K562 (cell line): ENCODE measurements around the gene LDLRAD1. TPM values are rescaled to one million over a fixed set of nuclear protein-coding genes. Genes with fewer than 3 reads are reported as not detected.

Source experiments
- ASH1L ChIP-seq: fragments of 450-650 bp; IDR thresholded peaks from 2 replicates; pipeline ENCODE4 v1.6.1; 2018; ENCODE audit warnings: borderline replicate concordance, mild to moderate bottlenecking, low read depth; ENCODE audit not compliant: partially characterized antibody
- CCAR2 ChIP-seq: fragments of 200-400 bp; formaldehyde crosslinking; IDR thresholded peaks from 2 replicates; pipeline ENCODE4 v1.6.1; 2017; ENCODE audit warnings: mild to moderate bottlenecking, low read depth, low read length
- ETS2 ChIP-seq: IDR thresholded peaks from 2 replicates; pipeline ENCODE4 v1.6.1; 2016; ENCODE audit warnings: borderline replicate concordance, missing genetic modification characterization, mild to moderate bottlenecking, moderate library complexity, missing compliant biosample characterization; ENCODE audit not compliant: poor library complexity, severe bottlenecking
- ILF3 ChIP-seq: fragments of 450-650 bp; IDR thresholded peaks from 2 replicates; pipeline ENCODE4 v1.6.1; 2018; ENCODE audit warnings: antibody characterized with exemption, mild to moderate bottlenecking, moderate library complexity, borderline replicate concordance
- MCM5 ChIP-seq: fragments of 450-650 bp; IDR thresholded peaks from 2 replicates; pipeline ENCODE4 v1.6.1; 2016; ENCODE audit warnings: low read depth
- NR2C1 ChIP-seq, 2 experiments: fragments of 450-650 bp; IDR thresholded peaks; 2 replicates each; pipeline ENCODE4 v1.6.1; 2017; ENCODE audit warnings: mild to moderate bottlenecking in 2 of 2, antibody characterized with exemption in 1 of 2, inconsistent platforms in 1 of 2, missing compliant biosample characterization in 1 of 2, missing genetic modification characterization in 1 of 2
- RFX1 ChIP-seq: fragments of 450-650 bp; IDR thresholded peaks from 2 replicates; pipeline ENCODE4 v1.6.1; 2016; ENCODE audit warnings: mild to moderate bottlenecking, moderate library complexity
- SAFB2 ChIP-seq: fragments of 200-400 bp; formaldehyde crosslinking; IDR thresholded peaks from 2 replicates; pipeline ENCODE4 v1.6.1; 2018; ENCODE audit warnings: borderline replicate concordance, low read length, low read depth, moderate library complexity; ENCODE audit not compliant: severe bottlenecking
- SETDB1 ChIP-seq: IDR thresholded peaks from one replicate; pipeline ENCODE4 v1.6.1; 2012; ENCODE audit warnings: low read length, control low read depth, inconsistent platforms
- ZNF644 ChIP-seq: fragments of 200-800 bp; sonication (Bioruptor generic); IDR thresholded peaks from 2 replicates; pipeline ENCODE4 v1.6.1; 2016; ENCODE audit warnings: low read depth, missing genetic modification characterization, missing compliant biosample characterization
- polyA plus RNA-seq, 8 experiments: library from polyadenylated mRNA; depleted of rRNA in 4 of 8; stranded (reverse) in 5 of 8; unstranded in 3 of 8; fragments of >200 nt; fragmentation: Nextera tagmentation in 2 of 8; fragmentation: Illumina TruSeq in 1 of 8; extraction: Ambion mirVana in 2 of 8; extraction: Trizol in 1 of 8; gene quantifications; 2 replicates each; pipeline versions ENCODE4 v1.2.1 to v1.2.3, GENCODE V29; 2011 to 2014; ENCODE audit warnings: inconsistent platforms in 1 of 8, missing spikeins in 1 of 8
- total RNA-seq, 7 experiments: library from RNA; depleted of rRNA in 6 of 7; stranded (reverse); fragments of >200 nt in 6 of 7; fragmentation: Illumina TruSeq in 2 of 7; extraction: Trizol in 2 of 7; gene quantifications; 2 replicates each; pipeline versions ENCODE4 v1.2.1 to v1.2.3, GENCODE V29; 2011 to 2021; ENCODE audit warnings: low replicate concordance in 1 of 7
- TF ChIP-seq, protein P1 (sequence below): fragments of 250-450 bp; sonication (Bioruptor Pico); IDR thresholded peaks from 2 replicates; pipeline ENCODE4 v1.8.0; 2021; ENCODE audit warnings: moderate library complexity, mild to moderate bottlenecking, inconsistent platforms
- TF ChIP-seq, protein P2 (sequence below), 2 experiments: IDR thresholded peaks; 2 replicates each; pipeline ENCODE4 v1.6.1; 2011; ENCODE audit warnings: borderline replicate concordance in 1 of 2, control low read depth in 1 of 2, low read depth in 1 of 2, low read length in 1 of 2, mild to moderate bottlenecking in 1 of 2, mixed read lengths in 1 of 2, moderate library complexity in 1 of 2; ENCODE audit not compliant: insufficient read depth in 1 of 2, insufficient read length in 1 of 2, poor library complexity in 1 of 2, severe bottlenecking in 1 of 2; ENCODE audit errors: extremely low read depth in 1 of 2
- TF ChIP-seq, protein P3 (sequence below): fragments of 450-650 bp; formaldehyde crosslinking; conservative IDR thresholded peaks from 2 replicates; pipeline ENCODE4 v1.4.0; 2022; ENCODE audit warnings: mild to moderate bottlenecking, missing genetic modification characterization
- TF ChIP-seq, protein P4 (sequence below): fragments of 450-650 bp; formaldehyde crosslinking; IDR thresholded peaks from 2 replicates; pipeline ENCODE4 v1.4.0; 2020; ENCODE audit warnings: mild to moderate bottlenecking, moderate library complexity
- TF ChIP-seq, protein P5 (sequence below): sonication (generic); formaldehyde crosslinking; IDR thresholded peaks from 2 replicates; pipeline ENCODE4 v1.8.1; 2022; ENCODE audit warnings: missing genetic modification reagents
- TF ChIP-seq, protein P6 (sequence below): fragments of 450-650 bp; formaldehyde crosslinking; IDR thresholded peaks from 2 replicates; pipeline ENCODE4 v1.4.0; 2020; ENCODE audit warnings: mild to moderate bottlenecking, mixed read lengths

Gene LDLRAD1
- total and polyA plus RNA-seq, 9 of the 15 experiments (the other 6 are each of a cell fraction or from before 2014, with no cell fraction given), result not detected

DNA sequence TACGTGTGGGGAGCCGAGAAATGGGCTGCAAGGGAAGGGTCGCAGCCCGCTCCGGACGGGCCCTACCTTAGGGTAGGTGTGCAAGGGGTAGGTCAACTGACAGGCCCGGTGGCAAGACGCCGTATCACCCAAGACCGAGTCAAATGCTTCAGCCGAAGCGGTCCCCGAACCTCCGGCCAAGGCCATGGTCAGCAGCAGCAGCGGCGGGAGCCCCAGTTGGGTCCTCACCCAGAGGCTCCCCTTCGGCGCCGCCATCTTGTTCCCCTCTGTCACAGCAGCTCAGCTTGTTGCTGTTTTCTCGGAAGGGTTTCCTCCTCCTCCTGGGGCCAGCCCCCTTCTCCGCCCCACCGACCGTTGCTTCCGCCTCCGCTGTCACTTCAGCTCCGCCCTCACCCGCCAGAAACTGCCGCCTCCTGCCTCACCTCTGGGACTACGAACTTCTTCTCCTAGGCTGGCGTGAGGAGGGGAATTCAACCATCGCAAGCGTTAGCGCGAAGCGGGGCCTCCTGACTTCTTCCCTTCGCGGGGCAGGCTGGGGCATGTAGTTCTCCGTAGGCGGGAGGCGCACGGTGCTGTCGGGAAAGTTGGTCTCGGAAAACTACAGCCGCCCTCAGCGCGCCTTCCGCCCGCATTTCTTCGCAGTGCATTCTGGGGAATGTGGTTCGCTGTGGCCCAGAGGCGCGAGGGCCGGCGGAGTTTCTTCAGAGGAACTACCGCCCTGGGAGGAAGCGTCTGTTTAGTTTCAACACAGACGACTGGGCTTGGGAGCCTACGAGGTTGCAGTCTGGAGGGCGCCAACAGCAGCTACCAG, 35.2 kb upstream of the LDLRAD1 start, which contains the start of the genes TCEANC2 and TMEM59 (continued):
- TF ChIP-seq, protein P1, sequence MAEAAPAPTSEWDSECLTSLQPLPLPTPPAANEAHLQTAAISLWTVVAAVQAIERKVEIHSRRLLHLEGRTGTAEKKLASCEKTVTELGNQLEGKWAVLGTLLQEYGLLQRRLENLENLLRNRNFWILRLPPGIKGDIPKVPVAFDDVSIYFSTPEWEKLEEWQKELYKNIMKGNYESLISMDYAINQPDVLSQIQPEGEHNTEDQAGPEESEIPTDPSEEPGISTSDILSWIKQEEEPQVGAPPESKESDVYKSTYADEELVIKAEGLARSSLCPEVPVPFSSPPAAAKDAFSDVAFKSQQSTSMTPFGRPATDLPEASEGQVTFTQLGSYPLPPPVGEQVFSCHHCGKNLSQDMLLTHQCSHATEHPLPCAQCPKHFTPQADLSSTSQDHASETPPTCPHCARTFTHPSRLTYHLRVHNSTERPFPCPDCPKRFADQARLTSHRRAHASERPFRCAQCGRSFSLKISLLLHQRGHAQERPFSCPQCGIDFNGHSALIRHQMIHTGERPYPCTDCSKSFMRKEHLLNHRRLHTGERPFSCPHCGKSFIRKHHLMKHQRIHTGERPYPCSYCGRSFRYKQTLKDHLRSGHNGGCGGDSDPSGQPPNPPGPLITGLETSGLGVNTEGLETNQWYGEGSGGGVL (CRISPR knock-in tag), result no peak
- TF ChIP-seq ILF3 (no peak), SETDB1 (no peak), ETS2 (tag) (no peak), ZNF644 (tag) (peak; percentile 66), SAFB2 (no peak), ASH1L (peak; percentile 79), CCAR2 (no peak), NR2C1 (IDR thresholded peaks at IDR 0.05) (peak; percentile 83), NR2C1 (tag; IDR thresholded peaks at IDR 0.05) (peak; percentile 93), MCM5 (no peak), RFX1 (no peak)
- TF ChIP-seq, protein P2, sequence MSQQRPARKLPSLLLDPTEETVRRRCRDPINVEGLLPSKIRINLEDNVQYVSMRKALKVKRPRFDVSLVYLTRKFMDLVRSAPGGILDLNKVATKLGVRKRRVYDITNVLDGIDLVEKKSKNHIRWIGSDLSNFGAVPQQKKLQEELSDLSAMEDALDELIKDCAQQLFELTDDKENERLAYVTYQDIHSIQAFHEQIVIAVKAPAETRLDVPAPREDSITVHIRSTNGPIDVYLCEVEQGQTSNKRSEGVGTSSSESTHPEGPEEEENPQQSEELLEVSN (IDR thresholded peaks at IDR 0.05; ENCODE audit: borderline replicate concordance in 1 of 2, extremely low read depth in 1 of 2, insufficient read depth in 1 of 2, insufficient read length in 1 of 2, low read depth in 1 of 2, low read length in 1 of 2, poor library complexity in 1 of 2, severe bottlenecking in 1 of 2), result peak; percentile 49 to 58
- TF ChIP-seq, protein P3, sequence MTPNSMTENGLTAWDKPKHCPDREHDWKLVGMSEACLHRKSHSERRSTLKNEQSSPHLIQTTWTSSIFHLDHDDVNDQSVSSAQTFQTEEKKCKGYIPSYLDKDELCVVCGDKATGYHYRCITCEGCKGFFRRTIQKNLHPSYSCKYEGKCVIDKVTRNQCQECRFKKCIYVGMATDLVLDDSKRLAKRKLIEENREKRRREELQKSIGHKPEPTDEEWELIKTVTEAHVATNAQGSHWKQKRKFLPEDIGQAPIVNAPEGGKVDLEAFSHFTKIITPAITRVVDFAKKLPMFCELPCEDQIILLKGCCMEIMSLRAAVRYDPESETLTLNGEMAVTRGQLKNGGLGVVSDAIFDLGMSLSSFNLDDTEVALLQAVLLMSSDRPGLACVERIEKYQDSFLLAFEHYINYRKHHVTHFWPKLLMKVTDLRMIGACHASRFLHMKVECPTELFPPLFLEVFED (CRISPR knock-in tag), result no peak
- TF ChIP-seq, protein P4, sequence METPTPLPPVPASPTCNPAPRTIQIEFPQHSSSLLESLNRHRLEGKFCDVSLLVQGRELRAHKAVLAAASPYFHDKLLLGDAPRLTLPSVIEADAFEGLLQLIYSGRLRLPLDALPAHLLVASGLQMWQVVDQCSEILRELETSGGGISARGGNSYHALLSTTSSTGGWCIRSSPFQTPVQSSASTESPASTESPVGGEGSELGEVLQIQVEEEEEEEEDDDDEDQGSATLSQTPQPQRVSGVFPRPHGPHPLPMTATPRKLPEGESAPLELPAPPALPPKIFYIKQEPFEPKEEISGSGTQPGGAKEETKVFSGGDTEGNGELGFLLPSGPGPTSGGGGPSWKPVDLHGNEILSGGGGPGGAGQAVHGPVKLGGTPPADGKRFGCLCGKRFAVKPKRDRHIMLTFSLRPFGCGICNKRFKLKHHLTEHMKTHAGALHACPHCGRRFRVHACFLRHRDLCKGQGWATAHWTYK (CRISPR knock-in tag), result no peak
- TF ChIP-seq, protein P5, sequence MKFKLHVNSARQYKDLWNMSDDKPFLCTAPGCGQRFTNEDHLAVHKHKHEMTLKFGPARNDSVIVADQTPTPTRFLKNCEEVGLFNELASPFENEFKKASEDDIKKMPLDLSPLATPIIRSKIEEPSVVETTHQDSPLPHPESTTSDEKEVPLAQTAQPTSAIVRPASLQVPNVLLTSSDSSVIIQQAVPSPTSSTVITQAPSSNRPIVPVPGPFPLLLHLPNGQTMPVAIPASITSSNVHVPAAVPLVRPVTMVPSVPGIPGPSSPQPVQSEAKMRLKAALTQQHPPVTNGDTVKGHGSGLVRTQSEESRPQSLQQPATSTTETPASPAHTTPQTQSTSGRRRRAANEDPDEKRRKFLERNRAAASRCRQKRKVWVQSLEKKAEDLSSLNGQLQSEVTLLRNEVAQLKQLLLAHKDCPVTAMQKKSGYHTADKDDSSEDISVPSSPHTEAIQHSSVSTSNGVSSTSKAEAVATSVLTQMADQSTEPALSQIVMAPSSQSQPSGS (CRISPR knock-in tag), result no peak
- TF ChIP-seq, protein P6, sequence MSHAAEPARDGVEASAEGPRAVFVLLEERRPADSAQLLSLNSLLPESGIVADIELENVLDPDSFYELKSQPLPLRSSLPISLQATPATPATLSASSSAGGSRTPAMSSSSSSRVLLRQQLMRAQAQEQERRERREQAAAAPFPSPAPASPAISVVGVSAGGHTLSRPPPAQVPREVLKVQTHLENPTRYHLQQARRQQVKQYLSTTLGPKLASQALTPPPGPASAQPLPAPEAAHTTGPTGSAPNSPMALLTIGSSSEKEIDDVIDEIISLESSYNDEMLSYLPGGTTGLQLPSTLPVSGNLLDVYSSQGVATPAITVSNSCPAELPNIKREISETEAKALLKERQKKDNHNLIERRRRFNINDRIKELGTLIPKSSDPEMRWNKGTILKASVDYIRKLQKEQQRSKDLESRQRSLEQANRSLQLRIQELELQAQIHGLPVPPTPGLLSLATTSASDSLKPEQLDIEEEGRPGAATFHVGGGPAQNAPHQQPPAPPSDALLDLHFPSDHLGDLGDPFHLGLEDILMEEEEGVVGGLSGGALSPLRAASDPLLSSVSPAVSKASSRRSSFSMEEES, result no peak
